GM12878 (cell line): Measurements from ENCODE around the gene HOXA2. TPM values are rescaled to one million over a fixed set of nuclear protein-coding genes. Genes with fewer than 3 reads are reported as not detected.

Experiments
- ATAC-seq: fragments of 200-7000 bp; cut with Tn5 transposase; 3 replicates; pipeline ENCODE4 v1.9.1; 2020; ENCODE audit warnings: mild to moderate bottlenecking, moderate library complexity
- BruUV-seq: library from RNA; stranded (reverse); fragments of 400-500 nt; replicated peaks from 2 replicates; lab custom pipeline; 2021; lab: Mats Ljungman, UMichigan
- CTCF ChIA-PET: fragments of 300-600 bp; sonication (Branson Sonifier 250); formaldehyde crosslinking; extraction: SDS; loops from one replicate; lab custom pipeline; 2021; ENCODE audit warnings: inconsistent platforms; lab: Yijun Ruan, JAX
- POLR2A ChIA-PET: fragments of 350-600 bp; formaldehyde crosslinking; extraction: SDS; loops from one replicate; lab custom pipeline; 2021; ENCODE audit warnings: inconsistent platforms; lab: Charles Lee
- RAD21 ChIA-PET: fragments of 300-600 bp; sonication (Branson Sonifier 250); formaldehyde crosslinking; loops from one replicate; lab custom pipeline; 2023; ENCODE audit warnings: antibody characterized with exemption; ENCODE audit not compliant: unreplicated experiment; lab: Charles Lee
- SMC1A ChIA-PET: fragments of 300-600 bp; sonication (Branson Sonifier 250); formaldehyde crosslinking; loops from one replicate; lab custom pipeline; 2023; ENCODE audit not compliant: unreplicated experiment, uncharacterized antibody; lab: Charles Lee
- DNase-seq: peaks from one replicate; pipeline ENCODE4 v3.0.0-alpha.2; 2011; ENCODE audit warnings: low read depth, low spot score
- FAIRE-seq: peaks from 3 replicates; lab custom pipeline; 2011; peaks lifted over from hg19 to GRCh38; lab: Jason Lieb, UNC
- H2AFZ ChIP-seq: 2 replicates; pipeline ENCODE4 v1.6.0; 2011; ENCODE audit warnings: low read depth, low read length, control low read depth; ENCODE audit not compliant: control insufficient read depth
- H3K27ac ChIP-seq: 2 replicates; pipeline ENCODE4 v1.5.1; 2011; ENCODE audit warnings: control low read depth; ENCODE audit not compliant: control insufficient read depth, insufficient read depth
- H3K27me3 ChIP-seq, 2 experiments: replicated peaks in 1 of 2; 2 replicates each; pipeline versions ENCODE4 v1.6.0 to v1.6.1; 2011; ENCODE audit warnings: low read length in 1 of 2; ENCODE audit not compliant: control insufficient read depth in 2 of 2, insufficient read depth in 2 of 2
- H3K36me3 ChIP-seq, 2 experiments: 2 replicates each; pipeline ENCODE4 v1.5.1; 2011; ENCODE audit warnings: low read length in 1 of 2; ENCODE audit not compliant: control insufficient read depth in 2 of 2, insufficient read depth in 2 of 2
- H3K4me1 ChIP-seq: 2 replicates; pipeline ENCODE4 v1.6.1; 2011; ENCODE audit warnings: mild to moderate bottlenecking, low read length, moderate library complexity, mixed read lengths; ENCODE audit not compliant: control insufficient read depth, insufficient read depth
- H3K4me2 ChIP-seq: 2 replicates; pipeline ENCODE4 v1.6.0; 2011; ENCODE audit warnings: control low read depth; ENCODE audit not compliant: control insufficient read depth, insufficient read depth
- H3K4me3 ChIP-seq: fragments of 200-600 bp; sonication (generic); 2 replicates; pipeline ENCODE4 v1.5.1; 2016
- H3K79me2 ChIP-seq: 2 replicates; pipeline ENCODE4 v1.6.0; 2011; ENCODE audit warnings: low read length; ENCODE audit not compliant: control insufficient read depth, insufficient read depth
- H3K9ac ChIP-seq: 2 replicates; pipeline ENCODE4 v1.8.0; 2011; ENCODE audit warnings: low read length, control low read depth, mixed read lengths; ENCODE audit not compliant: control insufficient read depth, insufficient read depth
- H3K9me3 ChIP-seq: replicated peaks from 3 replicates; pipeline ENCODE4 v1.5.1; 2011; ENCODE audit warnings: mild to moderate bottlenecking, low read length; ENCODE audit not compliant: control insufficient read depth, insufficient read depth
- H4K20me1 ChIP-seq: 2 replicates; pipeline ENCODE4 v1.6.0; 2011; ENCODE audit not compliant: control insufficient read depth, insufficient read depth
- EED ChIP-seq: sonication (generic); IDR thresholded peaks from 2 replicates; pipeline ENCODE4 v1.6.1; 2016; ENCODE audit warnings: antibody characterized with exemption, low read depth
- NR2C1 ChIP-seq: fragments of 450-650 bp; IDR thresholded peaks from 2 replicates; pipeline ENCODE4 v1.6.1; 2017; ENCODE audit warnings: antibody characterized with exemption, mild to moderate bottlenecking, moderate library complexity
- WGBS: methylation state at CpG from one replicate; pipeline ENCODE4 v1.1.6; 2016; ENCODE audit warnings: low lambda C conversion rate; ENCODE audit not compliant: insufficient replicate concordance, insufficient coverage; ENCODE audit errors: missing lambda C conversion rate; 5-methylcytosine and 5-hydroxymethylcytosine counted together
- in situ Hi-C: fragments of 300-500 bp; cut with MboI; formaldehyde crosslinking; loops from 9 replicates; pipeline ENCODE4 v1.14.3; 2018; ENCODE audit warnings: mixed read lengths
- intact Hi-C: fragments of 100-400 bp; cut with micrococcal nuclease; formaldehyde crosslinking; loops from one replicate; pipeline ENCODE4 v1.14.2; 2022; ENCODE audit not compliant: unreplicated experiment
- polyA plus RNA-seq, 11 experiments: library from polyadenylated mRNA; depleted of rRNA in 4 of 11; unstranded in 6 of 11; stranded (reverse) in 5 of 11; fragments of >200 nt; fragmentation: Nextera tagmentation in 4 of 11; fragmentation: Illumina TruSeq in 1 of 11; extraction: Ambion mirVana in 4 of 11; extraction: Trizol in 1 of 11; gene quantifications; 1 replicate in 1 of 11; 2 replicates in 10 of 11; pipeline versions ENCODE4 v1.2.1 to v1.2.3, GENCODE V29; 2011 to 2016; ENCODE audit warnings: inconsistent platforms in 2 of 11, missing spikeins in 2 of 11, low read depth in 1 of 11
- total RNA-seq, 4 experiments: library from RNA; depleted of rRNA in 3 of 4; stranded (reverse); fragments of >200 nt in 3 of 4; fragmentation: Illumina TruSeq in 1 of 4; extraction: Trizol in 1 of 4; gene quantifications; 2 replicates each; pipeline versions ENCODE4 v1.2.1 to v1.2.3, GENCODE V29; 2013 to 2021
- TF ChIP-seq, protein P1 (sequence below): IDR thresholded peaks from 2 replicates; pipeline ENCODE4 v1.6.1; 2012; ENCODE audit warnings: low read length, inconsistent platforms

The HOXA2 gene
- total and polyA plus RNA-seq, 10 of the 15 experiments (the other 5 are each of a cell fraction or from before 2014, with no cell fraction given) = not detected

DNA sequence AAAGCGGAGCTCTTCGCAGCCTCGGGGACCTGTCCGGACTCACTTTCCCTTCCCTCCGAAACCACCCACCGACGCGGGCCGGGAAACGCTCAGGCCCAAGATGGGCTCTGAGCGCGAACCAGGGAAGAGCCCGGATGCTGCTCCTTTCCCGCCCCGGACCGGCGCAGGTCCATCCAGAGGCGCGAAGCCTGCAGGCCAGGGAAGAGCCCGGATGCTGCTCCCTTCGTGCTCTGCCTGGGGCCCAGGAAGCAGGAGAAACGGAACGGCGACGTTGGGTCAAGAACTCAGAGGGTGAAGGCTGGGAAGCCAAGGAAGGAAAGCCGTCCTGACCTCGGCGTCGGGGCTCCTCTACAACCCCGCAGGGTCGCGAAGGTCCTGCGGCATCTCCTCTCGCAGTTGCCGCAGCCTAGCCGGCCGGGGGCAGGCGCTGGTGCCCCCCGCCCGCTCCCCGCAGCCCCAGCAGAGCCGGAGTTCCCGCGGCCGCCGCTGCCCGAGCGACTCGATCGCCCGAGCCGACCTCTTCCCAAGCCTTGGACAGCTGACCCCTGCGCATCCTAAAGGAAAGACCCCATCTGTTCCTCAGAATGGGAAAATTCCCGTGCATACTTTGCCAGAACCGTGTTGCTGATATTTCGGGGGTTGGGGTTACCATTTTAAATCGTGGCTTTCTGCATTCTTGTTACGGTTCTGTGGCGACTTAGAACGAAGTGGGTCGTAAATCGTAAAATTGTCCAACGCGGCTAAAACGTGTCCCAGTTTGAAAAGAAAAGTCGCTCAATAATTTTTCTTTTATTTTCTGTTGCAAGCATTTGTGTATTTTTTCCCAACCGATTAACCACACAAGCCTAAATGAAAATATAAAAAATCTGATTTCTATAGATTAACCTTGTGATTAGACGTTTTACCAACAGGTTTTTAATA, 14.2 kb downstream of the HOXA2 start:
- Histone ChIP-seq H3K36me3 (no peaks in the 10 kb centered on the region), H2AFZ (no peak overlapping the region), H4K20me1 (no peaks in the 10 kb centered on the region), H3K4me1 (no peaks in the 10 kb centered on the region), H3K27me3 (peaks cover 0 to 23% of the 10 kb centered on the region in 2 experiments; a peak in 2 of 4 replicates), H3K4me2 (no peak overlapping the region), H3K9me3 (peaks cover 3% of the 10 kb centered on the region; the same call in 1 of the 3 replicates), H3K4me3 (no peak overlapping the region), H3K27ac (no peak overlapping the region), H3K79me2 (no peaks in the 10 kb centered on the region)
- SMC1A ChIA-PET = no interaction called here
- POLR2A ChIA-PET = no interaction called here
- 33% methylated on average over 50 of the region's 68 CpGs for WGBS
- CTCF ChIA-PET = no interaction called here
- ATAC-seq (no peak), FAIRE-seq (no peak)
- in situ Hi-C loops = no loop called here
- RAD21 ChIA-PET = no interaction called here
- intact Hi-C loops = no loop called here
- BruUV-seq = no TSS peak
- no peak for TF ChIP-seq NR2C1
- TF ChIP-seq EED = no peak
- TF ChIP-seq, protein P1, sequence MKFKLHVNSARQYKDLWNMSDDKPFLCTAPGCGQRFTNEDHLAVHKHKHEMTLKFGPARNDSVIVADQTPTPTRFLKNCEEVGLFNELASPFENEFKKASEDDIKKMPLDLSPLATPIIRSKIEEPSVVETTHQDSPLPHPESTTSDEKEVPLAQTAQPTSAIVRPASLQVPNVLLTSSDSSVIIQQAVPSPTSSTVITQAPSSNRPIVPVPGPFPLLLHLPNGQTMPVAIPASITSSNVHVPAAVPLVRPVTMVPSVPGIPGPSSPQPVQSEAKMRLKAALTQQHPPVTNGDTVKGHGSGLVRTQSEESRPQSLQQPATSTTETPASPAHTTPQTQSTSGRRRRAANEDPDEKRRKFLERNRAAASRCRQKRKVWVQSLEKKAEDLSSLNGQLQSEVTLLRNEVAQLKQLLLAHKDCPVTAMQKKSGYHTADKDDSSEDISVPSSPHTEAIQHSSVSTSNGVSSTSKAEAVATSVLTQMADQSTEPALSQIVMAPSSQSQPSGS = no peak
- TF ChIP-seq, all 136 proteins: peak for 0
- no peak for DNase-seq
- H3K9ac ChIP-seq = no peak overlapping the region
